ENCODE measurements around the gene DLD. TPM values are rescaled to one million over a fixed set of nuclear protein-coding genes. Genes with fewer than 3 reads are reported as not detected.
"Not testable (repeated sequence)": the region's sequence is repeated elsewhere in the genome, so short reads cannot be mapped to it uniquely, and the experiment has no call there.

DLD gene
- total RNA-seq, 2 donors from 2014 or later: 119 to 183 TPM

DNA sequence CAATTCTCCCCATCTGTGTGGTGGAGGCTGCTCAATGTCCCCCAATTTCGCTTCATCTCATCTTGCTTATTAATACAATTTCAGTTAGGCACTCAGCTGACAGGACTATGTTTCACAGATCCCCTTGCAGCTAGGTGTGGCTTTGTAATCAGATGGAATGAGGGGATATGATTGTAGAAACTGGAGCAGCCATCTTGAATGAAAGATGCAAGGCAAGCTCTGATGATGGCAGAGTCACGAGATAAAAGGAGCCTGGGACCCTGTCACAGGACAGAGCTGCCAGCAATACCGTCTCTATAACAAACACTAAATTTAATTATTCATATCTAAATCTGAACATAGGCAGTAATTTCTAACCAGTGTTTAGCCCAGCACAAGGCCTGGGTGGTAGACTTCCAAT, 991 bp upstream of the DLD start:
- H3K36me3 ChIP-seq: no peaks in the 10 kb centered on the region
- H3K9me3 ChIP-seq: no peaks in the 10 kb centered on the region
- H3K27ac ChIP-seq: no peak overlapping the region
- H3K4me3 ChIP-seq: no peak overlapping the region
- no peak for DNase-seq
- intact Hi-C loops (cut with DNase I): loop anchor here (10.0 kb wide), 2 partner anchors 255 to 325 kb away; partner anchors contain the start of genes COG5 and DUS4L
- no peak overlapping the region for H3K9ac ChIP-seq (ENCODE audit: low read depth in 2 of 2, low read length in 2 of 2)
- TF ChIP-seq, protein P1, sequence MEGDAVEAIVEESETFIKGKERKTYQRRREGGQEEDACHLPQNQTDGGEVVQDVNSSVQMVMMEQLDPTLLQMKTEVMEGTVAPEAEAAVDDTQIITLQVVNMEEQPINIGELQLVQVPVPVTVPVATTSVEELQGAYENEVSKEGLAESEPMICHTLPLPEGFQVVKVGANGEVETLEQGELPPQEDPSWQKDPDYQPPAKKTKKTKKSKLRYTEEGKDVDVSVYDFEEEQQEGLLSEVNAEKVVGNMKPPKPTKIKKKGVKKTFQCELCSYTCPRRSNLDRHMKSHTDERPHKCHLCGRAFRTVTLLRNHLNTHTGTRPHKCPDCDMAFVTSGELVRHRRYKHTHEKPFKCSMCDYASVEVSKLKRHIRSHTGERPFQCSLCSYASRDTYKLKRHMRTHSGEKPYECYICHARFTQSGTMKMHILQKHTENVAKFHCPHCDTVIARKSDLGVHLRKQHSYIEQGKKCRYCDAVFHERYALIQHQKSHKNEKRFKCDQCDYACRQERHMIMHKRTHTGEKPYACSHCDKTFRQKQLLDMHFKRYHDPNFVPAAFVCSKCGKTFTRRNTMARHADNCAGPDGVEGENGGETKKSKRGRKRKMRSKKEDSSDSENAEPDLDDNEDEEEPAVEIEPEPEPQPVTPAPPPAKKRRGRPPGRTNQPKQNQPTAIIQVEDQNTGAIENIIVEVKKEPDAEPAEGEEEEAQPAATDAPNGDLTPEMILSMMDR (IDR thresholded peaks at IDR 0.05): no peak
- peaks cover 3% of the 10 kb centered on the region for H3K4me1 ChIP-seq
- H3K27me3 ChIP-seq: no peaks in the 10 kb centered on the region

DNA sequence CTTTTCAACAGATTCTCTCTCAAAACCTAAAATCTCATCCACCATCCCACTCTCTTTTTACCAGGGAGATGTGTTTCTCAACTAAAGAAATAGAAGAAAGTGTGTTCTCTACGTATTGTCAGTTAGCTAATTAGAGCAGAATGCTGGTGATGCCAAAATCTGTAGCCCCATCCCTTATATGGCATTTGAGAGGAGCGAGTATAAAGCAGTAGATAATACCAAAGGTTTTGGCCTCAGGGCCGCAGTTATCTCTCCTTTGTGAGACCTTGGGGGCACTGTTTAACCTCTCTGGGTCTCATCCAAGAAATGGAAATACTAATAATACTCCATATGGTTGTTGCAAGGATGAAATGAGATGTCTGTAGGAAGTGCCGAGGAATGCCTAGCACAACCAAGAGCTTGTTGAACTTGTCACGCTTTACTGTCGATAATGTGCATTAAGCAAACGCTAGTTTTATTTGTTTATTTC, 456 bp upstream of the DLD start:
- H3K36me3 ChIP-seq: no peaks in the 10 kb centered on the region
- peak overlapping the region; percentile 28 to 95 for H3K9ac ChIP-seq (ENCODE audit: low read depth in 2 of 2, low read length in 2 of 2)
- H3K27ac ChIP-seq: peak overlapping the region; percentile 96
- peak overlapping the region; percentile 59 for H3K4me3 ChIP-seq
- peaks cover 3% of the 10 kb centered on the region for H3K4me1 ChIP-seq
- H3K9me3 ChIP-seq: no peaks in the 10 kb centered on the region
- no peaks in the 10 kb centered on the region for H3K27me3 ChIP-seq
- intact Hi-C loops (cut with DNase I): loop anchor here (10.0 kb wide), 1 partner anchor 326 kb away; the partner anchor contains the start of genes COG5 and DUS4L
- peak; percentile 26 for DNase-seq
- TF ChIP-seq, protein P1 (IDR thresholded peaks at IDR 0.05): no peak

DNA sequence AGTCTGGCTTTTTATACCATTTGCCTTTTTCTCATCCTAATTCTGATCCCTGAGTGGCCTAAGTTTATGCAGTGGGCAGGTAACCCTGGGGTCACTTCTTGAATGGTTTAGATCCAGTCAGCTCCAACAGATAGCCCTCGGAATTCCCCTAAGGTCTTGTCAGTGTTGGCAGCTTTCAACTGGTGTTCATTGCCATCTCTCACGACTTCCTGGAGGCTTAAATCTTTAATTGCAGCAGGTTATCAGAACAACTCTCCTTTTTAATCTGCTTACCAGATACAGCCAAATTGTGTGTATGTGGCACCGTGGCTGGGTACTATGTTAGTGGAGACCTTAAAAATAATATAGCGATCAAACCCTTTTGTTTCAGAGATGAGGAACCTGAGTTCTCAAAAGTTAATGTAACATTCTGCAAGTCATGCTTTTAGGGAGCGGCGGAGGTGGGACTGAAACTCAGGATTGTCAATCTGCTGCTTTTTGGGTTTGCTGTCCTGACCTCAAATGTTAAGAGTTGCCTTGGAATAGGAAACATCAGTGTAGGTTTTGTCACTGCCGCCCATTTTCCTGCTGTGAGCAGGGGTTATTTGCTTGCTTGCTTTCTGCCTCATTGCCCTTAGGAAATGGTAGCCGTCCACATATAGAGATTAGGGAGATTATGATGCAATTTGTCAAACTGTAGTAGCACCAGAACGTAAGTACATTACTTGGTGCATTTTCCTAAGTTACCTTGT, 818 bp downstream of the DLD start:
- H3K9me3 ChIP-seq: no peaks in the 10 kb centered on the region
- intact Hi-C loops (cut with DNase I): loop anchor here (10.0 kb wide), 1 partner anchor 327 kb away; the partner anchor contains the start of genes COG5 and DUS4L
- H3K4me1 ChIP-seq: peaks cover 3% of the 10 kb centered on the region
- DNase-seq: no peak
- TF ChIP-seq, protein P1 (IDR thresholded peaks at IDR 0.05): no peak
- peak overlapping the region; percentile 59 for H3K4me3 ChIP-seq
- no peaks in the 10 kb centered on the region for H3K36me3 ChIP-seq
- H3K27ac ChIP-seq: peak overlapping the region; percentile 96
- peak overlapping the region; percentile 89 to 95 for H3K9ac ChIP-seq (ENCODE audit: low read depth in 2 of 2, low read length in 2 of 2)
- H3K27me3 ChIP-seq: no peaks in the 10 kb centered on the region

DNA sequence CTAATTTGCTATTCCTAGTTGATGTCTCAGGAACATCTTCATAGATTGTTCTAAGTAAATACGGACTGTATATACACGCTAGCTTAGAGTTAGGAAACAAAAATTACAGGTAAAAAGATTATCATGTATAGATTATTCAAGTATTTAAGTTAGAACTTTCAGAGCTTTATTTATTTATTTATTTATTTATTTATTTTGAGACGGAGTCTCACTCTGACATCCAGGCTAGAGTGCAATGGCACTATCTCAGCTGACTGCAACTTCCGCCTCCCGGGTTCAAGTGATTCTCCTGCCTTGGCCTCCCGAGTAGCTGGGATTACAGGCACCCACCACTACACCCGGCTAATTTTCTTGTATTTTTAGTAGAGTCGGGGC, 1.4 kb downstream of the DLD start:
- intact Hi-C loops (cut with DNase I): loop anchor here (10.0 kb wide), 1 partner anchor 328 kb away; the partner anchor contains the start of genes COG5 and DUS4L
- not testable (repeated sequence) for DNase-seq

DNA sequence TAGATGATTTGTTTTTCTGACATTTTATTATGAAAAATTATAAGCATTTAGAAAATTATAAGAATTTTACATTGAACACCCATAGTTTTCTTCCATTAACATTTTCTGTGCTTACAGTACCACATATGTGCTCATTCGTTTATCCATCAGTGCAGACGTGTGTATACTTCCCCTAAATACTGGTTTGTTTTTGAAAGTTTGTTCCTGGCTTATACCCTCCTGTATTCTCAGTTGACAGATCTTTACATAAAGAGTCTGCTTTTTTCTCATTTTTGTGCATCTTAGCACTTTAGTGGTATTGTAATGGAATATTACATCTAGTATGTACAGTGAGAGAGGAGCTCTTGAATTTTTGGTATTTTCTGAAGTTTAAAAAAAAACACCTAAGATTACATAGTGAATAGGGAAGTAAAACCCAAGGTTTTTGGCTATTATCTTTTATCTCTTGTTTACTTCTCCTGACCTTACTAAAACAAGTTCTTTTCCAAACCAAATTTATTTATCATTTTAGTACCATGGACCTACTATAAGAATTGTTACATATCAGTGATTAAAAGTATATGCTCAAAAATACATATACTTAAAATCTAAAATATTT, 8.1 kb downstream of the DLD start:
- no peak for DNase-seq
- Histone ChIP-seq H3K36me3 (peaks cover 6% of the 10 kb centered on the region), H3K9me3 (no peaks in the 10 kb centered on the region), H3K4me1 (no peaks in the 10 kb centered on the region), H3K27ac (no peak overlapping the region), H3K4me3 (no peak overlapping the region), H3K27me3 (no peaks in the 10 kb centered on the region), H3K9ac (ENCODE audit: low read depth in 2 of 2, low read length in 2 of 2) (no peak overlapping the region)
- TF ChIP-seq, protein P1 (IDR thresholded peaks at IDR 0.05): no peak
- intact Hi-C loops (cut with DNase I): loop anchor here (10.0 kb wide), 1 partner anchor 334 kb away; the partner anchor contains the start of genes COG5 and DUS4L

More for the DNA sequence above, 1.4 kb downstream of the DLD start:
- not testable (repeated sequence) for H3K36me3 ChIP-seq, H3K27me3 ChIP-seq, H3K27ac ChIP-seq, H3K9me3 ChIP-seq, H3K4me1 ChIP-seq
- Histone ChIP-seq H3K4me3 (peak overlapping the region; percentile 59), H3K9ac (ENCODE audit: low read depth in 2 of 2, low read length in 2 of 2) (peak overlapping the region in 1 of 2 donors; percentile 95)
